ENCODE results near the gene NECAB3. TPM values are rescaled to one million over a fixed set of nuclear protein-coding genes. Genes with fewer than 3 reads are reported as not detected.
A peak's percentile ranks its signal among the peaks of the same experiment; 100 is the strongest.

NECAB3 gene
- total and polyA plus RNA-seq, 5 experiments from 2014 or later: 1.1 to 12.8 (median 1.8) TPM

DNA sequence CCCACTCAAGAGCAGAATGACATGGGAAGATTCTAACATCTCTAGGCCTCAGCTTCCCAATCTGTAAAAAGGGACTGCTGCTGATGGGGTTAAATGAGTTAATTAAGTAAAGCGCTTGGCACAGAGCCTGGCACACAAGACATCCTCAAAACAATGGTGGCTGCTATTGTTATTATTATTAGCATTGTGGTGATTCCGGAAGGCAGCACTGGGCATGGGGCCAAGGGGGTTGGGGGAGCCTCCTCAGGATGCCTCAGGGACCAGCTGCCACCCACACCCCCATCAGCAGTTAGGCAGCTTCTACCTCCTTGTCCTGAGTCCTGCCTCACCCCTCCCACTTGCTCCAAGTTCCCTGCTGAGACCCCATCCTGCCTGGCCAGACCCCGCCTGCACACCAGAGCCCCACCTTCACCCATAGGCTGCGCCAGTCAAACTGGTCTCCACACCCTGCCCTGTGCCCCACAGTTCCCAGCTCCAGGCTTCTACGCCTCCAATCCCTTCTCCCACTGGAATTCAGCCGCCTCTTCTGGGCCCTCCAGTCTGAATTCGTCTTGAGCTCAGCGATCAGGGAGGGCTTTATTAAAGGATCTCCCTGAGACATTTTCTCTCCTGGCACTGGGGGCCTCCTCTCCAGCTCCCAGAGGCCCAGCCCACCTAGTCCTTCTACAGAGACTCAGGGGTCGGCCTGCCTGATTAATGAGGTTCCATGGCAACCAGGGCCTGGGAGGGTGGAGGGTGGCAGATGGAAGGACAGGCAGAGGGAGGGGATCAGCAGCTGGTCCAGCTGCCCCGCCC, 10.5 kb upstream of the NECAB3 start:
- peak overlapping the region in 1 of 10 donors; percentile 50 for H3K27ac Mint-ChIP-seq
- H3K27me3 Mint-ChIP-seq: no peaks in the 10 kb centered on the region
- DNase-seq (no peak), ATAC-seq (no peak)
- H3K4me3 Mint-ChIP-seq: peak overlapping the region; percentile 22 to 76 (median 48)
- H3K9me3 Mint-ChIP-seq: no peaks in the 10 kb centered on the region
- POLR2A ChIA-PET: interaction anchor here (1.1 to 1.6 kb wide), 4 partner anchors 17 to 47 kb away, joined by 4 to 6 read pairs (median 4); partner anchors contain the start of gene ZNF341
- no peaks in the 10 kb centered on the region for H3K36me3 Mint-ChIP-seq
- peaks cover 16 to 44% (median 31%) of the 10 kb centered on the region in 4 donors for H3K4me1 Mint-ChIP-seq

DNA sequence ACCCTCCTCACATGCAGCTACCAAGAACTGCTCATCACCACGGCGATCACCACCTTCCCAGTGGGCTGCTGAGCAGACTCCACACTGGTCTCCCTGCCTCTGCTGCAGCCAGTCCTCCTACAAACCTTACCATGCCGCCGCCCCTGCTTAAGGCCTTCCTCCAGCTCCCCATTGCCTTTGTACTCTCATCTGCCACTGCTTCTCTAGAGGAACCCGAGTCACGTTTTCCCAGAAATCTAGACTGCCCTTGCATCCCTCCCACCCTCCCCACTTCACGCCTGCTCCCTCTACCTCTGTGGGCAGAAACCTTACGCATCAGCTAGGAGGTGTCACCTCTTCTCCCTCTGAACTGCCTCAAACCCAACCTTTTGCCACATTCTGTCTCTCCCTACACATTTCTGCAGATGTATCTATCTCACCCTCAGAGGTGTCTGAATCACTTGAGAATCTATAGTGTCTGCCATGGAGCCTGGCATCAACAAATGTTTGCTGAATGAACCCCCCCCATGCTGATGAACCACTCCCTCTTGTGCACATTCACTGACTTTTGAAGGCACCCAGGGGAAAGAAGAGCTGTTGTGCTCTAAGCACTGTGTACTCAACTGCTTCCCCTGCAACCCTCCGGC, 7.6 kb upstream of the NECAB3 start:
- H3K36me3 Mint-ChIP-seq: no peaks in the 10 kb centered on the region
- H3K27me3 Mint-ChIP-seq: no peaks in the 10 kb centered on the region
- ATAC-seq (no peak), DNase-seq (no peak)
- no peak overlapping the region for H3K4me3 Mint-ChIP-seq
- H3K4me1 Mint-ChIP-seq: peaks cover 11 to 45% (median 28%) of the 10 kb centered on the region in 4 donors
- peak overlapping the region in 2 of 10 donors; percentile 35 to 64 for H3K27ac Mint-ChIP-seq
- POLR2A ChIA-PET: interaction anchor here (0.5 to 5.6 kb wide), 3 partner anchors 18 to 127 kb away, joined by 4 to 21 read pairs (median 5); partner anchors contain the start of gene C20orf144
- no peaks in the 10 kb centered on the region for H3K9me3 Mint-ChIP-seq

DNA sequence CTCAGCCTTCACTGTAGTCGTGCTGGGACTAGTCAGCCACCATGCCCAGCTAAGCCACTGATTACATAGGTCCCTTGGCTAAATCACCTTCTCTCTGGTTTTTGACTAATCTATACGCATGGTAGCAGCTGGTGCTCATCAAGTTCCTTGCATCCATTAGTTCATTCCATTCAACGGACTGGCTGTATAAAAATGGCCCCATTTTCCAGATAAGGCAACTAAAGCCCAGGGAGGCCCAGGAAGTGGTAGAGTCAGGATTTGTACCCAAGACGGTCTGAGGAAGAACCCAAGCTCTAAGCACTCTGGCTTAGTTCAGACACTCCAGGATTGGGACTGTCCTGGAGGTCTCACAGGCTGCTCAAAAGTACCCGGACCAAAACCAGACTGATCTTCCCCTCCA, 7.1 kb upstream of the NECAB3 start:
- POLR2A ChIA-PET: interaction anchor here (0.5 to 5.6 kb wide), 3 partner anchors 14 to 48 kb away, joined by 4 to 21 read pairs (median 21); partner anchors contain the start of genes ACTL10 and C20orf144
- Mint-ChIP-seq H3K36me3 (no peaks in the 10 kb centered on the region), H3K4me1 (peaks cover 8 to 41% (median 24%) of the 10 kb centered on the region in 4 donors), H3K9me3 (no peaks in the 10 kb centered on the region), H3K4me3 (no peak overlapping the region), H3K27ac (peak overlapping the region in 2 of 10 donors; percentile 31 to 35), H3K27me3 (no peaks in the 10 kb centered on the region)
- no peak for DNase-seq
- no peak for ATAC-seq

DNA sequence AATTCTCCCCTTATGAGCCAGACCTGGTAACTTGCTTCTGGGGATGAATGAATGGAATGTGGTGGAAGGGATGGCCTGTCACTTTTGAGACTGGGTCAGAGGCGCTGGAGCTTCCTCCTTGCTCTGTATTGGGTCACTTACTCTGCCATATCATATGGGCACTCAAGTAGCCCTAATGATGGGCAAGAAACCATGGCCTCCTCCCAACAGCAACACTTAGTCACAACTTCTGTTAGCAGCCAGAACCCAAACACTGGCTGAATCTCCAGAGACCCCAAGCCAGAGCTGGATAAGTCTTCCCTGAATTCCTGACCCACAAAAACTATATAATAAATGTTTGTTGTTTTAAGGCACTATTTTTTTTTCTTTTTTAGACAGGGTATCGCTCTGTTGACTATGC, 6.5 kb upstream of the NECAB3 start:
- Mint-ChIP-seq H3K27me3 (no peaks in the 10 kb centered on the region), H3K27ac (peak overlapping the region in 3 of 10 donors; percentile 23 to 66 (median 56)), H3K9me3 (no peaks in the 10 kb centered on the region), H3K4me1 (peaks cover 8 to 41% (median 27%) of the 10 kb centered on the region in 4 donors), H3K4me3 (no peak overlapping the region), H3K36me3 (no peaks in the 10 kb centered on the region)
- POLR2A ChIA-PET: interaction anchor here (4.4 to 5.6 kb wide), 2 partner anchors 13 to 17 kb away, joined by 21 read pairs; partner anchors contain the start of genes ACTL10 and C20orf144
- DNase-seq: no peak
- ATAC-seq: no peak

DNA sequence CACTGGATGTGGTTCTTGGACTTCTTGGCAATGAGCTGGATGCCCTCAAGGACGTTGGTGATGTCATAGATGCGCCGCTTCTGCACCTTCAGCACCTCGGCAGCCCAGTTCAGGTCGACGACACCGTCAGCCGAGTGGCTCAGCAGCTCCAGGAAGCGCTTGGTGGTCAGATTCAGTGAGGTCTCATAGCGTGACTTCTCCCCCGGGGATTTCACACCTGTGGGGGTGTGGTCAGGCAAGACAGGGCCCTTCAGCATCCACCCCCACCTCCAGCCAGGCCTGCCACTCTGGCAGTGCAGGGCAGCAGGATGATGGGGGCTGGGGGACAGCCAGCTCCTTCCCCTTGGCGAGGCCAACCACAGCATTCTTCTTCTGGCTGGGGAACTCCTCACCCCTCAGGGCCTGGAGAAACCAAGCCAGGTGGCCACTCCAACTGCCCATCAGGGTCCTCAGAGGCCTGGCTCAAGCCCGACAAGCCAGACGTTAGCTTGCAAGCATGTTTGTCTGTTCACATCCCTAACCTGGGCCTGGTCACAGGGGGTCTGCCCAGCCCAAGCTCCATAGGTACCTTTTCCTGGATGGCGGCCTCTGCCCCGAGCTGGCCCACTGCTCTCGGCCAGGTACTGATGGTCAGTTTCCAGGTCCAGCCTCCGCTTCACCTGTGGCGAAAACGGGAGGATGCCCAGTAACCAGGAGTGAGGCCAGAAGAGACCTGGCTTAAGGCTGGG, 5.7 kb upstream of the NECAB3 start:
- no peaks in the 10 kb centered on the region for H3K27me3 Mint-ChIP-seq
- H3K36me3 Mint-ChIP-seq: no peaks in the 10 kb centered on the region
- POLR2A ChIA-PET: interaction anchor here (0.5 to 5.6 kb wide), 8 partner anchors 12 to 190 kb away, joined by 3 to 21 read pairs (median 5); partner anchors contain the start of genes ACTL10, C20orf144, CBFA2T2 and PXMP4
- H3K27ac Mint-ChIP-seq: peak overlapping the region in 7 of 10 donors; percentile 4 to 93 (median 62)
- DNase-seq: no peak
- peaks cover 9 to 43% (median 29%) of the 10 kb centered on the region in 4 donors for H3K4me1 Mint-ChIP-seq
- H3K9me3 Mint-ChIP-seq: no peaks in the 10 kb centered on the region
- ATAC-seq: peak; percentile 53 to 62
- H3K4me3 Mint-ChIP-seq: peak overlapping the region in 6 of 10 donors; percentile 23 to 77 (median 62)

DNA sequence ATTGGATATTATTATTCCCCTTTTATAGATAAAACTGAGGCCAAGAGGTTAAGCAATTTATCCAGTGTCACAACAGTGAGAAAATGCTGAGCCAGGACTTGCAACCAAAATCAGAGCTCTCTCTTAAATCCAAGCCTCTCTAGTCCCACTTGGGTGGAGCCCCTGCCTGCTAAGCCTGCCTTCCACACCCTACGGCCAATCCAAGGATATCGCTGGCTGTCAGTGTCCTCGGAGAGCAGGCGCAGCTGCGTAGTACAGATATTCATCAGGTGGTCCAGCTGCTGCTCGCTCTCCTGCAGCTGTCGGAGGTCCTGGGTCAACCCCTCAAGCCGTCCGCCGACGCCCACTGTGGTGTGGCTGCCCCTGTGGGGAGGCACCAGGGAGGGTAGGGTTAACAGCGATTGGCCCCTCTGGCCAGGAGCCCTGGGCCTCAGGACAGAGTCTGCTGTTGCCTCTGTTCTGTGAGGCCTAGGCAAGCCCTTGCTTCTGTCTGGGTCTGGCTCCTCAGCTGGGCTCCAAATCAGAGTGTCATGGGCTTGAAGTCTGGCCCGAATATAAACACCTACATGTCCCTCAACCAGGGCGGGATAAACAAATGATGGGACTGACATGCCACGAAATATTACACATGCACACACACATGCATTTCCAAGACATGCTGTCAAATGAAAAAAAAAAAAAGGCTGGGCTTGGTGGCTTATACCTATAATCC, 3.9 kb upstream of the NECAB3 start:
- POLR2A ChIA-PET: interaction anchor here (0.6 to 5.6 kb wide), 4 partner anchors 10 to 214 kb away, joined by 3 to 21 read pairs (median 12); partner anchors contain the start of genes ACTL10 and C20orf144
- no peaks in the 10 kb centered on the region for H3K36me3 Mint-ChIP-seq
- no peak for ATAC-seq
- H3K27me3 Mint-ChIP-seq: no peaks in the 10 kb centered on the region
- H3K4me3 Mint-ChIP-seq: peak overlapping the region in 6 of 10 donors; percentile 36 to 86 (median 62)
- H3K27ac Mint-ChIP-seq: peak overlapping the region; percentile 11 to 95 (median 74)
- DNase-seq: no peak
- no peaks in the 10 kb centered on the region for H3K9me3 Mint-ChIP-seq
- peaks cover 12 to 51% (median 36%) of the 10 kb centered on the region in 4 donors for H3K4me1 Mint-ChIP-seq

DNA sequence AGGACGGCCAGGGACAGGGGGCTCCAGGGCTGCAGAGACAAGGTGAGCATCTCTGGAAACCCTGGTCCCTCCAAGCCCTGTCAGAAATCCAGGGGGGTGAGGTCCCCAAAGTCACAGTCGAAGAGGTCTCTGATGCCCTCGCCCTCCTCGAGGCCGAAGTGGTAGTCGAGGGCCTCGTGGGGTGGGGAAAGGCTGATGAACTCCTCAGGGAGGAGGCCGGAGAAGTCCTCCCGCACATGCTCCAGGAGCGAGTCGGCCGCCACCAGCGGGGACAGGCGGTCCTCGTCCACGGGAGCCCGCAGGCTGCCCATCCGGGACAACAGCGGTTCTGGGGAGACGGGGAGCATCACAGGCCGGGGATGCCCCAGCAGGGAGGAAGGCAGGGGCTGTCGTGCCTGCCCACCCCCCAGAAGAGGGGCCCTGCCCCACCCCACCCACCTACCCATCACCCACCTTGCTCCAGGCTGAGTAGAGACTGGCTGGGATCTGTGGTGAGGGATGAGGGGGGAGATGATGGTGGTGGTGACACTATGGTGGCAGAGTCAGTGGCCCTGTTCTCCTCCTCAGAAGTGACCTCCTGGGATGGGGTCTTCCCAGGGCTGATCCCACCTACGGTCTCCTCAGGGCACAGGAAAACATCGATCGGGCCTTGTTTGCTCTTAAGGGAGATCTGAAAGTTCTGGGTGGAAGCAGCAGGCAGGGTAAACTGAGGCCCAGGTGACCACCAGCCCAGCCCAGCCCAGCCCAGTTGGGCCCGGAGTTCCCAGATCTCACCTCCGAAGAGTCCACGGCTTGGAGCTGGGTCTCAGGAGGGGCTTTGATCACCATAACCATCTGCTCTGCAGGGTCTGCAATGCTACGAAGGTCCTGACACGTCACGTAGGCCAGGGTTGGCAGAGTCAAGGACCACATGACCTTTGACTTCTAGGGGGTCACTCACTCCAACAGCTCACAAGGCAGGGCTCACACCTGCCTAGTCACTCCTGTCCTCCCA, 2.7 kb upstream of the NECAB3 start:
- Mint-ChIP-seq H3K27ac (peak overlapping the region in 6 of 10 donors; percentile 28 to 67 (median 38)), H3K4me1 (peaks cover 16 to 58% (median 45%) of the 10 kb centered on the region in 4 donors), H3K9me3 (no peaks in the 10 kb centered on the region), H3K36me3 (peaks cover 0 to under 1% (median 0%) of the 10 kb centered on the region in 3 donors), H3K27me3 (no peaks in the 10 kb centered on the region), H3K4me3 (peak overlapping the region in 2 of 10 donors; percentile 29 to 30)
- POLR2A ChIA-PET: interaction anchor here (4.4 to 5.6 kb wide), 2 partner anchors 9 to 13 kb away, joined by 21 read pairs; partner anchors contain the start of genes ACTL10 and C20orf144
- DNase-seq (no peak), ATAC-seq (no peak)

DNA sequence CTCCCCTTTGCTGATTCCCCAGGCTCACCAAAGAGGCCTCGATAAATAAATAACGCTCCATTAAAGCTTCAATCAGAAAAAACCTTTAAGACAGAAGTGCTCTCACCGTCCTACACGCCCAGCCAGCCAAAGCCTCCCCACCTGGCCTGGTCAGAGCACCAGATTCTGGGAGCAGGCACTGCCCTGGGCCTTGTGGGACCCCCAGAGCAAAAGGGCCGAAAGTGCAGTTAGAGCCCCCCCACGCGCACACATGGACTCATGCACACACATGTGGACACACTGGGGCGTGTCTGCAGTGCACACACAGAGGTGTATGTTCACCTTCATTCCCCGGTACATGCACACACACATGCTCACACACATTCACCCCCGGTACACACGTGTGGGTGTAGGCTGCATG, 1.9 kb upstream of the NECAB3 start:
- Mint-ChIP-seq H3K4me3 (peak overlapping the region in 5 of 10 donors; percentile 20 to 81 (median 32)), H3K36me3 (peaks cover 0 to 2% (median 0%) of the 10 kb centered on the region in 3 donors), H3K27ac (peak overlapping the region in 2 of 10 donors; percentile 28 to 31)

DNA sequence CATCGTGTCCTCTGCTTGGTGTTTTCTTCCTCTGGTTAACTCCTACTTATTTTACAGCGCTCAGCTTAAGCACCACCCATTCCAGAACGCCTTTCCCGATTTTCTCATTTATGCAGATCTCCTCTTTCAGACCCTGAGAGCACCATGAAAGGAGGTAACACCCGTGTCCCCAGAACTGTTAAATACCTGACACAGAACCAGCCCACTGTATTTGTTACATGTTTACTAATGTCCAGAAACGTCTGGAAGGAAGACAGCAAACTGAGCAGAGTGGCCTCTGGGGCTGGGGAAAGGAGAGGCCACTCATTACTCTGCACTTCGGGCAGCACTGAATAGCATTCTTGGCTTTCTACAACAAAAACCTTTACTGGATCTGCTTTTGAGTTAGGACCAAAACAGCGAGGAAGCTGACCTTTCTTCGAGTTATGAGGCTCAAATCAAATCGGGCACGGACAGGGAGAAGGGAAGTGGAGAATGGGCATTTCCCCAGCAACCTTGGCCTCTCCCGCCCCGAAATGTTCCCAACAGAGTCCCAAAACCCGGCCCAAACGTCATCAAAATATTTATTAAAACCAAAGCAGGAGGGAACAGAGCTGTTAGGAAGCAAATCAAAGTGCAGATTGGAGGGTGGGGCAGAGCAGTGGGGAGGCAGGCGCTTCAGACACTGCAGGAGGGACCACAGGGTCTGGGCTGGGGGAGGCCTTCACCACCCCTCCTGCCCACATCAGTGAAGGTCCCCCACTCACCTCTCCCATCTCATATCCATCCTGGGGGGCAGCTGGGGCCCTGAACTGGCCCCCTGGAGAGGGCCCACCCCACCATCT, 1.1 kb upstream of the NECAB3 start:
- DNase-seq (no peak), ATAC-seq (no peak)
- Mint-ChIP-seq H3K4me3 (peak overlapping the region; percentile 55 to 90 (median 80)), H3K9me3 (no peaks in the 10 kb centered on the region), H3K36me3 (peaks cover 0 to 2% (median 0%) of the 10 kb centered on the region in 3 donors), H3K27me3 (no peaks in the 10 kb centered on the region), H3K4me1 (peaks cover 18 to 54% (median 42%) of the 10 kb centered on the region in 4 donors), H3K27ac (peak overlapping the region in 7 of 10 donors; percentile 15 to 87 (median 70))
- POLR2A ChIA-PET: interaction anchor here (1.7 kb wide), 1 partner anchor 11 kb away, joined by 5 read pairs; no protein-coding TSS in a partner anchor

More for the DNA sequence above, 1.9 kb upstream of the NECAB3 start:
- ATAC-seq: no peak
- DNase-seq: no peak
- H3K4me1 Mint-ChIP-seq: peaks cover 18 to 57% (median 44%) of the 10 kb centered on the region in 4 donors
- H3K27me3 Mint-ChIP-seq: no peaks in the 10 kb centered on the region
- H3K9me3 Mint-ChIP-seq: no peaks in the 10 kb centered on the region
- POLR2A ChIA-PET: no interaction called here
